Gastrocnemius medialis (tissue), 4 donors: ENCODE measurements around the gene XYLB. TPM values are rescaled to one million over a fixed set of nuclear protein-coding genes. Genes with fewer than 3 reads are reported as not detected.

Experiments
- ATAC-seq, 2 donors: fragments of 150-250 bp; one replicate each; pipeline ENCODE4 v1.9.1; 2016
- DNase-seq, 2 donors: peaks; one replicate each; pipeline ENCODE4 v3.0.0-alpha.2; 2019
- H3K27ac ChIP-seq, 4 donors: fragments of 200-600 bp; sonication (generic); 1 replicate in 1 of 4; 2 replicates in 3 of 4; pipeline ENCODE4 v1.5.1; 2016 to 2018; ENCODE audit warnings: mild to moderate bottlenecking in 2 of 4, moderate library complexity in 1 of 4
- H3K27me3 ChIP-seq, 3 donors: fragments of 200-600 bp; sonication (generic) in 2 of 3; 1 replicate in 1 of 3; 2 replicates in 2 of 3; pipeline versions ENCODE4 v1.5.1 to v1.6.0; 2016 to 2019; ENCODE audit warnings: mild to moderate bottlenecking in 1 of 3, moderate library complexity in 1 of 3
- H3K36me3 ChIP-seq, 2 donors: fragments of 200-600 bp; sonication (generic) in 1 of 2; one replicate each; pipeline ENCODE4 v1.5.1; 2017 to 2018
- H3K4me1 ChIP-seq, 2 donors: fragments of 200-600 bp; sonication (generic) in 1 of 2; one replicate each; pipeline ENCODE4 v1.5.1; 2016 to 2017; ENCODE audit warnings: mild to moderate bottlenecking in 2 of 2
- H3K4me3 ChIP-seq, 4 donors: fragments of 200-600 bp; sonication (generic) in 3 of 4; 1 replicate in 1 of 4; 2 replicates in 3 of 4; pipeline ENCODE4 v1.5.1; 2016 to 2019; ENCODE audit warnings: mild to moderate bottlenecking in 2 of 4
- H3K9me3 ChIP-seq, 3 donors: fragments of 200-600 bp; sonication (generic) in 2 of 3; 1 replicate in 1 of 3; 2 replicates in 2 of 3; pipeline ENCODE4 v1.5.1; 2016 to 2019
- POLR2A ChIP-seq, 2 donors: fragments of 450-650 bp; IDR thresholded peaks; one replicate each; pipeline ENCODE4 v1.6.1; 2017; ENCODE audit warnings: antibody characterized with exemption in 2 of 2, mild to moderate bottlenecking in 2 of 2, moderate library complexity in 2 of 2
- in situ Hi-C, 4 donors: fragments of 200-750 bp; cut with MboI; loops; one replicate each; pipeline versions ENCODE4 v1.15.0 to v1.8.0; 2017; ENCODE audit warnings: low sequenced_read_pairs in 4 of 4
- intact Hi-C: fragments of 100-400 bp; cut with DNase I; formaldehyde crosslinking; loops from one replicate; pipeline ENCODE4 v1.15.1; 2023; ENCODE audit warnings: low total_unique reads
- total RNA-seq, 4 donors: library from RNA; depleted of rRNA; stranded (reverse); fragments of >200 nt; gene quantifications; one replicate each; pipeline versions ENCODE4 v1.1.0 to v1.2.3, GENCODE V29; 2016
- TF ChIP-seq, protein P1 (sequence below), 5 experiments: fragments of 450-650 bp in 3 of 5; fragments of 200-600 bp in 2 of 5; sonication (generic) in 2 of 5; IDR thresholded peaks in 4 of 5; conservative IDR thresholded peaks in 1 of 5; 1 replicate in 4 of 5; 2 replicates in 1 of 5; pipeline ENCODE4 v1.5.1; 2016 to 2019; ENCODE audit warnings: antibody characterized with exemption in 5 of 5, mild to moderate bottlenecking in 3 of 5, moderate library complexity in 3 of 5

XYLB gene
- total RNA-seq, 4 donors from 2014 or later: 0.23 to 1.1 (median 0.44) TPM

GRCh38 chr3:38458796-38459498 lies 112.4 kb downstream of the XYLB start:
- Histone ChIP-seq H3K27ac (peak overlapping the region; percentile 96 to 98 (median 97)), H3K9me3 (no peaks in the 10 kb centered on the region), H3K27me3 (no peaks in the 10 kb centered on the region), H3K4me1 (peaks cover 56 to 72% of the 10 kb centered on the region in 2 donors), H3K36me3 (no peaks in the 10 kb centered on the region), H3K4me3 (peak overlapping the region; percentile 45 to 65 (median 56))
- ATAC-seq: peak; percentile 28 to 42
- peak; percentile 51 to 83 for DNase-seq
- peak; percentile 50 to 71 for TF ChIP-seq POLR2A (IDR thresholded peaks at IDR 0.05)
- TF ChIP-seq, protein P1, sequence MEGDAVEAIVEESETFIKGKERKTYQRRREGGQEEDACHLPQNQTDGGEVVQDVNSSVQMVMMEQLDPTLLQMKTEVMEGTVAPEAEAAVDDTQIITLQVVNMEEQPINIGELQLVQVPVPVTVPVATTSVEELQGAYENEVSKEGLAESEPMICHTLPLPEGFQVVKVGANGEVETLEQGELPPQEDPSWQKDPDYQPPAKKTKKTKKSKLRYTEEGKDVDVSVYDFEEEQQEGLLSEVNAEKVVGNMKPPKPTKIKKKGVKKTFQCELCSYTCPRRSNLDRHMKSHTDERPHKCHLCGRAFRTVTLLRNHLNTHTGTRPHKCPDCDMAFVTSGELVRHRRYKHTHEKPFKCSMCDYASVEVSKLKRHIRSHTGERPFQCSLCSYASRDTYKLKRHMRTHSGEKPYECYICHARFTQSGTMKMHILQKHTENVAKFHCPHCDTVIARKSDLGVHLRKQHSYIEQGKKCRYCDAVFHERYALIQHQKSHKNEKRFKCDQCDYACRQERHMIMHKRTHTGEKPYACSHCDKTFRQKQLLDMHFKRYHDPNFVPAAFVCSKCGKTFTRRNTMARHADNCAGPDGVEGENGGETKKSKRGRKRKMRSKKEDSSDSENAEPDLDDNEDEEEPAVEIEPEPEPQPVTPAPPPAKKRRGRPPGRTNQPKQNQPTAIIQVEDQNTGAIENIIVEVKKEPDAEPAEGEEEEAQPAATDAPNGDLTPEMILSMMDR (IDR thresholded peaks at IDR 0.05 in 4 of 5, conservative IDR thresholded peaks at IDR 0.05 in 1 of 5): no peak
- in situ Hi-C loops: no loop called here
- intact Hi-C loops: loop anchor here (10.0 kb wide), 1 partner anchor 324 kb away; the partner anchor contains the start of genes ACAA1 and MYD88

GRCh38 chr3:38459499-38460048 lies 113.0 kb downstream of the XYLB start:
- Histone ChIP-seq H3K4me3 (peak overlapping the region; percentile 45 to 65 (median 56)), H3K9me3 (no peaks in the 10 kb centered on the region), H3K27me3 (no peaks in the 10 kb centered on the region), H3K4me1 (peaks cover 56 to 77% of the 10 kb centered on the region in 2 donors), H3K36me3 (no peaks in the 10 kb centered on the region), H3K27ac (peak overlapping the region; percentile 96 to 98 (median 97))
- in situ Hi-C loops (no loop called here), intact Hi-C loops (loop anchor here (5.0 to 10.0 kb wide), 2 partner anchors 325 to 733 kb away; partner anchors contain the start of genes ACAA1, MYD88 and XIRP1)
- ATAC-seq (peak in 1 of 2 donors; percentile 3), DNase-seq (no peak)
- TF ChIP-seq, protein P1 (IDR thresholded peaks at IDR 0.05 in 4 of 5, conservative IDR thresholded peaks at IDR 0.05 in 1 of 5): no peak
- TF ChIP-seq POLR2A (IDR thresholded peaks at IDR 0.05): no peak

DNA sequence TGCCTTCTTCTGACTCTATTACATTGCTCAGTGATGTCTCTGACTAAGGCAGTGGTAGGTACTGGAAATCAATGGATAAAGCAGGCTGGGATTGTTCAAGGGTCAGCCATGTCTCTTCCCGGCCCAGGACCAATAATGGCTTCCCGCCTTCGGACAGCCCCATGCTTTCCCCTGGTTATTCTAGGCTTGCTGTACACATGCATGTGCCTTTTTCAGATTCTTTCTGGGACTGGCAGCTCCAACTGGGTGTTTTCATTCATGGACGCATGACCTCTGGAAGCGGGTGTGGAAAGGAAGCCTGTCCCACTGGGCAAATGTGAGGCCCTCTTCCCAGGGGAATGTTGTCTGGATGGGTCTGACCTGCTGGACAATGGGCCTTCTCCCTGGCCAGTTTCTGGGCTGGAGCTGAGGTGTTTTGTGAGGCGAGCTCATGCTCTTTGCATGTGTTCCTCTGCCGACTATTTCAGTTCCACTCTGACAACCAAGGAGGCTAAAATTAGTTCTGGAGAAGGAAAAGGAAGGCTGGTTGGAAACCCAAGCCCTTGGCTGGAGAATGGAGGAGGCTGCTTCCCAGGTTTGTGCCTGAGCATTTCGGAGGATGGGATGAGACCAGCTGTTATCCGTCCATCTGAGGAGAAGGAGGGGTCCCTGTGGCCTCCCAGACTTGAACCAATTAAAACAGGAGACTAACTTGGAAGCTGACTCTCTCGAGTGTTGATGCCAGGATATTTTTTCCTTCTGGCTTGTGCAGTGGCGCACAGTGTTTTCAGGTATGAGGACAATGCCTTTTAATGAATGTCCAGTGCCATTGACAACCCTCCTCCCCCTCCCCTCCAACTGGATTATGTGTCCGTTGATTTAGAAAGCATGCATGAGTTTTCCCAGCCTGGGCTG lies 114.0 kb downstream of the XYLB start:
- H3K4me1 ChIP-seq: peaks cover 55 to 86% of the 10 kb centered on the region in 2 donors
- no peaks in the 10 kb centered on the region for H3K36me3 ChIP-seq
- TF ChIP-seq POLR2A (IDR thresholded peaks at IDR 0.05): peak; percentile 37 to 73
- TF ChIP-seq, protein P1 (IDR thresholded peaks at IDR 0.05 in 4 of 5, conservative IDR thresholded peaks at IDR 0.05 in 1 of 5): no peak
- ATAC-seq (peak; percentile 84 to 85), DNase-seq (peak; percentile 84 to 94)
- no peaks in the 10 kb centered on the region for H3K27me3 ChIP-seq
- peak overlapping the region; percentile 96 to 98 (median 97) for H3K27ac ChIP-seq
- no peaks in the 10 kb centered on the region for H3K9me3 ChIP-seq
- peak overlapping the region; percentile 45 to 65 (median 56) for H3K4me3 ChIP-seq
- intact Hi-C loops: loop anchor here (5.0 kb wide), 1 partner anchor 732 kb away; the partner anchor contains the start of gene XIRP1
- in situ Hi-C loops: no loop called here

Other genes with a start within 250 kb of the XYLB start
- gene ACAA1, start 209.7 kb upstream of the XYLB start, total RNA-seq: 10 to 100 TPM; 24.5 to 31.2 (median 29.3) TPM
- gene MYD88, start 208.1 kb upstream of the XYLB start, total RNA-seq: 1 to 10 TPM; 2.1 to 6.6 (median 3.3) TPM
- gene OXSR1, start 181.2 kb upstream of the XYLB start, total RNA-seq: 10 to 100 TPM; 37.9 to 50.0 (median 43.2) TPM
- gene SLC22A13, start 81.0 kb upstream of the XYLB start, total RNA-seq: under 1 TPM in 3 of 4 donors, not detected in 1; 0.29 to 0.58 (median 0.51) TPM
- gene SLC22A14, start 64.5 kb upstream of the XYLB start, total RNA-seq: under 1 TPM in 1 of 4 donors, not detected in 3; 0.31 TPM
- gene ACVR2B, start 107.1 kb downstream of the XYLB start, total RNA-seq: 10 to 100 TPM in 1 of 4 donors, 1 to 10 TPM in 3; 2.4 to 12.1 (median 6.3) TPM
- gene EXOG, start 149.6 kb downstream of the XYLB start, total RNA-seq: 1 to 10 TPM; 1.6 to 6.5 (median 2.2) TPM